Heart right ventricle (tissue), 16 donors: ENCODE measurements around the gene EYA4. TPM values are rescaled to one million over a fixed set of nuclear protein-coding genes. Genes with fewer than 3 reads are reported as not detected.
A peak's percentile ranks its signal among the peaks of the same experiment; 100 is the strongest.

Source experiments
- ATAC-seq, 8 donors: fragments of 200-7000 bp; cut with Tn5 transposase; one replicate each; pipeline ENCODE4 v1.9.1; 2020; ENCODE audit warnings: mild to moderate bottlenecking in 8 of 8, moderate library complexity in 8 of 8, moderate number of reproducible peaks in 1 of 8
- DNase-seq, 2 donors: peaks; one replicate each; pipeline ENCODE4 v3.0.0-alpha.2; 2020
- H3K27ac ChIP-seq, 10 donors: fragments of 200-600 bp; sonication (generic) in 2 of 10; one replicate each; pipeline versions ENCODE4 v1.5.0 to v1.8.0; 2020 to 2022; ENCODE audit warnings: mild to moderate bottlenecking in 3 of 10
- H3K27me3 ChIP-seq, 7 donors: fragments of 200-600 bp; one replicate each; pipeline ENCODE4 v1.8.0; 2021 to 2022; ENCODE audit warnings: mild to moderate bottlenecking in 2 of 7
- H3K36me3 ChIP-seq, 9 donors: fragments of 200-600 bp; sonication (generic) in 1 of 9; one replicate each; pipeline versions ENCODE4 v1.5.0 to v1.8.0; 2020 to 2022; ENCODE audit warnings: mild to moderate bottlenecking in 2 of 9
- H3K4me1 ChIP-seq, 9 donors: fragments of 200-600 bp; sonication (generic) in 1 of 9; one replicate each; pipeline versions ENCODE4 v1.5.0 to v1.8.0; 2020 to 2022; ENCODE audit warnings: mild to moderate bottlenecking in 4 of 9
- H3K4me3 ChIP-seq, 10 donors: fragments of 200-600 bp; sonication (generic) in 2 of 10; one replicate each; pipeline versions ENCODE4 v1.5.0 to v1.8.0; 2020 to 2022; ENCODE audit warnings: mild to moderate bottlenecking in 7 of 10, moderate library complexity in 2 of 10
- H3K9me3 ChIP-seq, 11 donors: fragments of 200-600 bp in 10 of 11; sonication (generic) in 2 of 11; one replicate each; pipeline versions ENCODE4 v1.5.0 to v1.8.0; 2013 to 2022; ENCODE audit warnings: mild to moderate bottlenecking in 2 of 11, control low read depth in 1 of 11, moderate library complexity in 1 of 11
- CTCF ChIP-seq, 9 donors: fragments of 200-600 bp; sonication (generic) in 2 of 9; IDR thresholded peaks; one replicate each; pipeline versions ENCODE4 v1.5.0 to v1.8.0; 2021 to 2022; ENCODE audit warnings: antibody characterized with exemption in 9 of 9, mild to moderate bottlenecking in 5 of 9, moderate library complexity in 1 of 9
- WGBS, 2 donors: extraction: QIAGEN DNeasy Blood & Tissue Kit; methylation state at CpG; one replicate each; pipeline ENCODE4 v1.1.7; 2013; ENCODE audit warnings: inconsistent platforms in 1 of 2; 5-methylcytosine and 5-hydroxymethylcytosine counted together
- intact Hi-C, 10 donors: fragments of 100-400 bp; cut with DNase I; formaldehyde crosslinking; loops; one replicate each; pipeline versions ENCODE4 v1.11.1 to v1.14.2; 2022
- polyA plus RNA-seq, 2 donors: library from polyadenylated mRNA; stranded (reverse); fragments of 200-250 nt; gene quantifications; one replicate each; pipeline ENCODE4 v1.2.3, GENCODE V29; 2013
- total RNA-seq, 10 donors: library from RNA; stranded (reverse); fragmentation: NEBNext Ultra II Directional in 3 of 10; extraction: Animal tissue kit (Norgen Biotek cat#: 25700) in 3 of 10; gene quantifications; one replicate each; pipeline versions ENCODE4 v1.2.1 to v1.2.4, GENCODE V29; 2021 to 2023
- donor health status: Arrhythmogenic right ventricular cardiomyopathy.
- donor health status: ischemic (EF 13 %, LVEDD 7.1; RV severe dilation, severe dysfunction).
- donor health status: healthy with polysubstance abuse.
- donor health status: DM: no; HTN: yes; CAD: no.
- donor health status: DM: no; HTN: no; CAD: no.
- donor health status: ischemic (EF 25% LVEDD 6.9; RV normal size, moderate dysfunction).
- donor health status: ischemic (EF 25% LVEDD 5.7; RV mildly dilated, moderate dysfunction).
- donor health status: healthy.
- donor health status: DM: yes; HTN: yes; CAD: no.
- donor health status: Ischemic cardiomyopathy.
- donor health status: ischemic (EF 35%, LVEDD 5.7; RV mildly dilated, moderate dysfunction).
- donor health status: nonischemic (EF 11% LVEDD 7.7; RV severe dilation, severe dysfunction).
- donor health status: DM: yes; HTN: yes; CAD: no.
- donor health status: PGD.
- donor health status: ischemic (EF 29% LVEDD 5.4; RV normal size, mild dysfunction).
- donor health status: nonischemic (EF 23%, LVEDD 6.1; RV moderate dilation, normal function).

Gene EYA4
- total and polyA plus RNA-seq, 12 donors: 1.6 to 30.2 (median 17.9) TPM

- Histone ChIP-seq H3K27ac (no peak overlapping the region), H3K27me3 (no peaks in the 10 kb centered on the region), H3K4me1 (no peaks in the 10 kb centered on the region), H3K4me3 (no peak overlapping the region), H3K36me3 (peaks cover 0 to 6% (median 0%) of the 10 kb centered on the region in 9 donors), H3K9me3 (no peaks in the 10 kb centered on the region)
- intact Hi-C loops: loop anchor here in 9 of 10 donors (5.0 to 10.0 kb wide), 9 partner anchors 318 to 688 kb away; no protein-coding TSS in a partner anchor
- peak; percentile 20 to 71 (median 58) for TF ChIP-seq CTCF (IDR thresholded peaks at IDR 0.05)
- DNase-seq (peak; percentile 21), ATAC-seq (no peak)
- 40 to 44% methylated on average over 4 of the region's 4 CpGs for WGBS, 2 donors
These were observed 271.4 kb downstream of the EYA4 start for GRCh38 chr6:133512410-133513016.

GRCh38 chr6:133523816-133524215 lies 282.7 kb downstream of the EYA4 start:
- intact Hi-C loops: loop anchor here in 1 of 10 donors (1.0 kb wide), 1 partner anchor 39 kb away; no protein-coding TSS in a partner anchor
- DNase-seq: no peak
- no peak for TF ChIP-seq CTCF (IDR thresholded peaks at IDR 0.05)
- no peaks in the 10 kb centered on the region for H3K9me3 ChIP-seq
- H3K4me3 ChIP-seq: no peak overlapping the region
- no peak overlapping the region for H3K27ac ChIP-seq
- no peaks in the 10 kb centered on the region for H3K36me3 ChIP-seq
- H3K27me3 ChIP-seq: no peaks in the 10 kb centered on the region
- ATAC-seq: no peak
- H3K4me1 ChIP-seq: no peaks in the 10 kb centered on the region
- 84 to 85% methylated on average over 1 of the region's 1 CpG for WGBS, 2 donors

DNA sequence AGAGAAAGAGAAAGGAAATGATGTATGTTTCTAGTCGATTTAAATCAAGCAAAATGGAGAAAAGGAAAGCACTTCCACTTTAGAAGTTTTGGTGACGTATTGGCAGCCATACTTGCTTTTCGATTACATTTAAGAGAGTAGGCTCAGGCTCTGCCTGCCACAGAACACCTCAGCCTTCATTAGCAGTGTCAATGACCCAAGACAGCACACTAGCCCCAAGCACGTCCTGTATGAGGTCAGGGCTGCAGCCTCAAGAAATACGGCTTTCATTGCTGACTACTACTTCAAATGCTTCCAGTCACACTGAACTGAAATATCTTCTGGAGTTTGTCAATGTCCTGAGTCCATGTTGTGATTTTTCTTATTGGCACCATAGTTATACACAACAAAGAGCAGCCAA lies 285.3 kb downstream of the EYA4 start:
- intact Hi-C loops: no loop called here
- Histone ChIP-seq H3K4me1 (no peaks in the 10 kb centered on the region), H3K36me3 (no peaks in the 10 kb centered on the region), H3K27ac (no peak overlapping the region), H3K27me3 (no peaks in the 10 kb centered on the region), H3K9me3 (no peaks in the 10 kb centered on the region), H3K4me3 (no peak overlapping the region)
- ATAC-seq (no peak), DNase-seq (no peak)
- no peak for TF ChIP-seq CTCF (IDR thresholded peaks at IDR 0.05)
- WGBS, 2 donors: 77 to 82% methylated on average over 5 of the region's 5 CpGs

GRCh38 chr6:133528566-133528965 lies 287.4 kb downstream of the EYA4 start:
- H3K4me1 ChIP-seq: no peaks in the 10 kb centered on the region
- H3K27ac ChIP-seq: no peak overlapping the region
- no peak for ATAC-seq
- peaks cover 0 to 3% (median 0%) of the 10 kb centered on the region in 7 donors for H3K27me3 ChIP-seq
- no peaks in the 10 kb centered on the region for H3K36me3 ChIP-seq
- no peak overlapping the region for H3K4me3 ChIP-seq
- WGBS, 2 donors: 69 to 71% methylated on average over 2 of the region's 2 CpGs
- no peak for TF ChIP-seq CTCF (IDR thresholded peaks at IDR 0.05)
- no peaks in the 10 kb centered on the region for H3K9me3 ChIP-seq
- no peak for DNase-seq
- intact Hi-C loops: no loop called here
